Measurements from ENCODE around the gene GPR45.

DNA sequence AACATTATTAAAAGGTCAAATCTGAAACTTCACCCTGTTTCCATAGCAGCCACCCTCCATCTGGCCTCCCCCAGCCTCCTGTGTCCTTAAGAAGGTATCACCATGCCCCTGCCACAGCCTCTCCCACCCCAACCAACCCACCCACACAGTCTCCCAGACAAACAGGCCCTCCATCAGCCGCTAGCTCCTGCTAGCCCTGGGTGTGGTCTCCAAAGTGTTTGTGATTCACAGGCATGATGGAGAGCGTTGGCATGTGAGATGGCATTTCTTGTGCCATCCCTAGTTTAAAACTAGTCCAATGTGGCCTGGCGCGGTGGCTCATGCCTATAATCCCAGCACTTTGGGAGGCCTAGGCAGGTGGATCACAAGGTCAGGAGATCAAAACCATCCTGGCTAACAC, 44.9 kb upstream of the GPR45 start:
- TF ChIP-seq CTCF (conservative IDR thresholded peaks at IDR 0.05 in 1 of 2, IDR thresholded peaks at IDR 0.05 in 1 of 2; ENCODE audit: extremely low read depth in 1 of 2, insufficient read depth in 1 of 2, low read depth in 1 of 2, low read length in 2 of 2) (no peak), EZH2 (IDR thresholded peaks at IDR 0.05; ENCODE audit: borderline replicate concordance, low read length) (no peak)
